Spleen (tissue), 7 donors: ENCODE data around the gene IL1RAPL1.

ENCODE experiments used
- CTCF ChIP-seq, 11 experiments: fragments of 200-600 bp in 7 of 11; fragments of 450-650 bp in 4 of 11; sonication (generic) in 4 of 11; IDR thresholded peaks in 8 of 11; conservative IDR thresholded peaks in 3 of 11; 1 replicate in 7 of 11; 2 replicates in 4 of 11; pipeline versions ENCODE4 v1.4.0 to v1.8.0; 2016 to 2021; ENCODE audit warnings: antibody characterized with exemption in 11 of 11, inconsistent platforms in 4 of 11, mild to moderate bottlenecking in 1 of 11
- POLR2A ChIP-seq, 3 donors: fragments of 450-650 bp; IDR thresholded peaks; one replicate each; pipeline ENCODE4 v1.5.1; 2017; ENCODE audit warnings: antibody characterized with exemption in 3 of 3, mild to moderate bottlenecking in 1 of 3
- POLR2AphosphoS5 ChIP-seq, 3 donors: sonication (generic); formaldehyde crosslinking; IDR thresholded peaks; one replicate each; pipeline ENCODE4 v1.5.1; 2017; ENCODE audit warnings: antibody characterized with exemption in 3 of 3
- donor health status: DM: no; HTN: no; CAD: no; lungs with moderate emphysema.
- donor health status: DM: no; HTN: no; CAD: no.
- donor health status: DM: no; HTN: no; CAD: no.

- no peak for TF ChIP-seq CTCF (IDR thresholded peaks at IDR 0.05 in 8 of 11, conservative IDR thresholded peaks at IDR 0.05 in 3 of 11)
- TF ChIP-seq POLR2A (IDR thresholded peaks at IDR 0.05): no peak
- no peak for TF ChIP-seq POLR2AphosphoS5 (IDR thresholded peaks at IDR 0.05)
These were observed 23.5 kb downstream of the IL1RAPL1 start for GRCh38 chrX:28610746-28611145.
